HG02763 (cell line): ENCODE data around the gene NWD2.

Experiments used
- ATAC-seq: cut with Tn5 transposase; IDR thresholded peaks from one replicate; pipeline ENCODE4 v1.9.1; 2021; ENCODE audit warnings: mild to moderate bottlenecking, moderate library complexity; ENCODE audit not compliant: unreplicated experiment

Gene NWD2

DNA sequence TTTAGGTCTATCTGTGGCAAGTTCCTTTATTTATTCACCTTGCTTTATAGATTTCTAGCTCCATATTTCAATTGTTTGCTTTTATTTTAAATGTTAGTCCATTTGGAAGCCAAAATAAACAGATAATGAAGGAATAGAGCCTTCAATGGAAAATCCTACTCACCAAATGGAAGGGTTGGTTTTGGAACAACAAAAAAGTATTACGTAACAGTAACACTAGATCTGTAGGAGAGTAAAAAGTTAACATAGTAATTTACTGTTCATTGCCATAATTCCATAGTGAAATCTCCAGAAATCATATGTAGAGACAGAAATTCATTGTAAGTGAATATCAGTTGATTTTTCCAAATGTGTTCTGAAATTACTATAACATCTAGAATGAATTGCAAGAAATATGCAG lies 34.6 kb downstream of the NWD2 start:
- no peak for ATAC-seq

DNA sequence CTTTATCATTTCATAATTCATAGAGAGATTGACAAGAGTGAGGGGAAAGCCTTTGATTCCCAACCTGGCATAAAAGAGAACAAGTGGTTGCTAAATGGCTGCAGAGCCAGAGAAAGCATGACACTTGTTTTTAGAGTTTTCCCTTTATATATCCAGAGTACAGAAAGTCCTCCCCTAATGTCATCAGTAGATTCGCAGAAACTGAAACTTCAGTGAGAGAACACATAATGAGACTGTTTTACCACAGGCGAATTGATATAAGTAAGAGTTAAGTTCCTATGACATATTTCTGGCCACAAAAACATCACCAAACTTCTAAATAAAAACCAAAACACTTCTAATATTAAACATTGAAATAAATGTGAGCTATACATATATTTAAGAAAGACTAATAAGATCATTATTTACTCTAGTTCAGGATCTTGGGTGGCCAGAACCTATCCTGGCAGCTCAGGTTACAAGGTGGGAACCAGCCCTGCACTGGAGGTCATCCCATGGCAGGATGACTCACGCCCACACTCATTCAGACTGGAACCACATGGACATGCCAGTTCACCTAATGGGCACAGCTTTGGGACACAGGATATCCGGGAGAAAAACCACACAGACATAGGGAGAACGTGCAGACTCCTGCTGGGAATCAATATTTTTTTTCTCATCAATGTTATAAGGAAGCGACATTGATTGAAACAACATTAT lies 35.5 kb downstream of the NWD2 start:
- no peak for ATAC-seq

DNA sequence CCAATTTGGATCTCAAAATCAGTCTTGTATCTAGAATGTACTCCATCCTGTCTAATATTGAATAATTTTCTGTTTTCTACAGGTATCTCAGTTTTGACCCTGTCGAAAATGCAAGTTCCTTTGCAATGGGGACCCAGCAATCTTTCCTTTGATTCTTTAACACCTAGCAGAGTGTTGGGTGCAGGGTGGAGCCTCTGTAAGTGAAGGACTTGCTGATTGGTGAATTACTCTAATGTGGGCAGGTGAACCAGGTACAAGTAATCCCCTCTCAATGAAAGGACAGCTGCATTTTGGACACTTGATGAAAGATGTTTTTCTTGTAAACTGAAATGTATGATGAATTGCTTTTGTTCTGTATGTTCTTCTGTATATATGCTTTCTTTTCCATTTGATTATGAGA lies 54.9 kb downstream of the NWD2 start:
- no peak for ATAC-seq

DNA sequence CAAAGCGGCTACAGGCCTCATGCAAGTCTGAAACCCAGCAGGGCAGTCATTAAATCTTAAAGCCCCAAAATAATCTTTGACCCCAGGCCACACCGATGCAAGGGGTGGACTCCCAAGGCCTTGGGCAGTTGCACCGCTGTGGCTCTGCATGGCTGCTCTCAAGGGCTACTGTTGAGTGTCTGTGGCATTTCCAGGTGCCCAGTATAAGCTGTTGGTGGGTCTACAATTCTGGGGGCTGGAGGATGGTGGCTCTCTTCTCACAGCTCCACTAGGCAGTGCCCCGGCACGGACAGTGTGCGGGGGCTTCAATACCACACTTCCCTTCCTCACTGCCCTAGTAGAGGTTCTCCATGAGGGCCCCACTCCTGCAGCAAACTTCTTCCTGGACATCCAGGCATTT lies 60.1 kb downstream of the NWD2 start:
- ATAC-seq: no peak

DNA sequence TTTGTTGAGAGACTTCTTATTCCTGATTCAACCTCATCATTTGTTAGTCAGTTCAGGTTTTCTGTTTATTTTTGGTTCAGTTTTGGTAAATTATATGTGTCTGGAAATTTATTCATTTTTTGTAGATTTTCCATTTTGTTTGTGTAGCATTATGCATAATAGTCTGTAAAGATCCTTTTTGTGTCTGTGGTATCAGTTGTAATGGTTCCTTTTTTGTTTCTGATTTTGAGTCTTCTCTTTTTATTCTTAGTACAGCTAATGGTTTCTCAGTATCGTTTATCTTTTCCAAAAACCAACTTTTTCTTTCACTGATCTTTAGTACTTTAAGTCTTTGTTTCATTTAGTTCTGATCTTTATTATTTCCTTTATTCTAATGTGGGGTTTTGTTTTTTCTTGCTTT lies 61.4 kb downstream of the NWD2 start:
- no peak for ATAC-seq

DNA sequence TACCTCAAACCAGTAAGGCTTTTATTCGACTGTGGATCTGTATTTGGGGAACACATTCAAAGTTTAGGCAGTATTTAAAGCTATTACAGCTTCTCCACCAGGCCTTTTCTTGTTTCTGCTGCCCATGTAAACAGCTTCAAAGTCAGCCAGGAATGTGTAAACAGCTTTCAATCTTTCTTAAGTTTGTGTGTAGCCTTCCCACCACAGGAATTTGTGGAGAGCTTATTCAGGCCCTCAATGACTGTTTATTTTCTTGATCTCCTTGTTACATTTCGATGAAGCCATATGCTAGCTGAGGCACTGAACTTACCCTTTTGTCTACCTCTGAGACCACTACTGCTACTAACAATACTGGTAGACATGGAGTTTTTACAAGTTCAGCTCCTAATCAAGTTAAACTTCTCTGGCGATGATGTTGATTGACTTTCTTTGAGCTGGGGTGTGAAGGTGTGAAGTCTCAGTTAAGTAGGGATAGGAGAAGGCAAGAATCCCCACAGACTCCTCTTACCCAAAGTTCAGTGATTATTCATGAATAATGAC lies 72.6 kb downstream of the NWD2 start:
- ATAC-seq: no peak

DNA sequence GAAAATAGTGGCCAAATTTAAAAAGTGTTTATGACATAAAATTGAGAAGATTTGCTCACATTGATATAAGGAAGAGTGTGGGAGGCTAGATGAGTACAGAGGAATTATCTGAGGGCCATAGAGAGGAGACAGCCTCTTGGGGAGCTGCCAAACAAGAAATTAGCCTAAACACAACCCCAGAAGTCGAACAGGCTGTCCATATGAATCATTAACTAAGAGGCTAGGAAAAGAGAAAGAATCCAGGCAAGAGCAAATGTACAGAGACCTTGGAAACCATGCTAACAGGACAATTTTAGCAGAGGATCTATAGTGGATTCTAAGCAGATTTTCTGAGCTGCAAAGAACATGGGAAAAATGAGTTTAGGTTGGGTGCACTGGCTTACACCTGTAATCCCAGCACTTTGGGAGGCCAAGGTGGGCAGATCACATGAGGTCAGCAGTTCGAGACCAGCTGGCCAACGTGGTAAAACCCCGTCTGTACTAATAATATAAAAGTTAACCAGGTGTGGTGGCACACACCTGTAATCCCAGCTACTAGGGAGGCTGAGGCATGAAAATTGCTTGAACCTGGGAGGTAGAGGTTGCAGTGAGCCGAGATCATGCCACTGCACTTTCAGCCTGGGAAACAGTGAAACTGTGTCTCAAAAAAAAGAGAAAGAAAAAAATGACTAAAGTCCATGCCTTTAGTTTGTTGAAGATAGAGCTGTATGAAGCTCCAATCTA lies 76.1 kb downstream of the NWD2 start:
- no peak for ATAC-seq

DNA sequence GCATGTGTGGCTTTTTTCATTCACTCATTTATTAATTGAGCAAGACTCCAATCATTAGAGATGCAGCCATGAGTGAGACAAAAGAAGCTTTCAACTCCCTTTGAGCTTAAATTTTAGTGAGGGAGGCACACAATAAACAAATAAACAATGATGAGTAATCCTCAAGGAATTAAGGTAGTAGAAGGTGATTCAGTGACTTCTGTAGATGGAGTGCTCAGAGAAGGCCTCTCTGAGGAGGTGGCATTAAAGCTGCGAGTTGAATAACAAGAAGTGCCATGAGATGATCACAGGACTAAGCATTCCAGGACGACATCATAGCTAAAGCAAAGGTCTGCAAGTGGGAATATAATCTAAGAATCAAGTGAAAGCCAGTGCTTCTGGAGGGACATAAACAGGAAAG lies 77.6 kb downstream of the NWD2 start:
- no peak for ATAC-seq

DNA sequence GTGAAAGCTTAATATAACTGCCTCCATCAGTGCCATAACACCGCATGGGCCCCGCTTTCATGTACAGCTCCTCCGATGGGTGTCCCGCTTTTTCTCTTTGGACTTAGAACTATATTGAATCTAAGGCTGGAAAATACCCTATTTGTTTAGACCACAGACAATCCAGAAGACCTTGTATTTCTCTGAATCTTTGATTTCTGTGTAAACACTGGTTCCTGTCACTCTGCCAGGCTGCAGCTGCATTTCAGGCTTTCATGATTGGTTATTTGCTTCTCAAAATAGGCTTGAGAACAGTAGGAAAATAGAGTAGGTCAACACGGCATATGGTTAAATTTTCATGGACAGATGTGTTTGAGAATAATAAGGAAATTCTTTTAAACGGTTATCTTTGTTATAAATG lies 80.0 kb downstream of the NWD2 start:
- no peak for ATAC-seq

DNA sequence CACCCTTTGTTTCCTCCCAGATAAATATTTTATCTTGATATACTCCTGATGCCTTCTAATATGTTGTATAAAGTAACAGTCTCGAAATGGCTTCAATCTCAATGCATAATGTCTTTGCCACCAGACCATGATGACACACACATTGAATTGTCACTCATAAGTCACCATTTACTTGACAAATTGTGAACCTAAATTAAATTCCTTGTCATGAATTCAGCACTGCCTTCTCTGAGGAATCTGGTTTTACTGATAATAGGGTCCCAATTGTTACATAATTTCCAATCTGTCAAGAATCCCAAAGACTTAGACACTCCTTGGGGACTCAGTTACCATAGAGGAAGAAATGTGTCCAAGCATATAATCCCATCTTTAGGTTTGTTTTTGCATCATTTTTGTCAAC lies 82.3 kb downstream of the NWD2 start:
- no peak for ATAC-seq

DNA sequence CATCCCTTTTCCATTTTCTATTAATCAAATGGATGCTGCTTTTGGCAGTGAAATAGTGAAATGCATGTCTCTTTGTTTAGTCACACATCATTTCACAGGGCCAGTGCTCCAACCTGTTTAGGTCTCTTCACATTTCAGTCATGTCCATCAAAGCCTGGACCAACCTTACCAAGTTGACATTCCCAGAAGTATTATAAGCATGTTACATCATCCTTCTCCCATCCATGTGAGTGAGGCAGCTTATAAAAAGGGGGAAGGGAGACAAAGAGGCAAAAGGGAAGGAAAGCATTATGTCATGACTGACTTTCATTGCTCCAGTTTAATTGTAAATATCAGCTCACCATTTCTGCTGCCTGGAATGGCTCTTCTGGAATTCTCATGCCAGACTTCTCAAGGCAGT lies 94.4 kb downstream of the NWD2 start:
- no peak for ATAC-seq

DNA sequence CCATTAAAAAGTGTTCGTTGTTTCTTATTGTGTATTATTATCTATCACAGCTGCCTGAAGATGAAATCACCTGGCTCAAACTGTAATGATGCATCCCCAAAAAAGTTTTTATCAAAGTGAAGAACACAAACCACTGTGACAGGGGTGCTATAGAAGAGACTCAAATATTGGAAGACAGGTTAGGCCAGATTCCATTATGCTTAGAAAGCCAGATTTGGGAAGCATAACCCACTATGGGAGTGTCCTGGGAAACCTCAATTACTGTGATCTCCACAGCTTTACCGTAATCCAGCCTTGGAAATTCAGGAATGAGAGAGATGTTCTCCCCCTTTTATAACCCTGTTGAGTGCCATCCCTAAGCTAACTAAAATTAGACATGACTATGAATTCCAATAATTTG lies 114.2 kb downstream of the NWD2 start:
- no peak for ATAC-seq

DNA sequence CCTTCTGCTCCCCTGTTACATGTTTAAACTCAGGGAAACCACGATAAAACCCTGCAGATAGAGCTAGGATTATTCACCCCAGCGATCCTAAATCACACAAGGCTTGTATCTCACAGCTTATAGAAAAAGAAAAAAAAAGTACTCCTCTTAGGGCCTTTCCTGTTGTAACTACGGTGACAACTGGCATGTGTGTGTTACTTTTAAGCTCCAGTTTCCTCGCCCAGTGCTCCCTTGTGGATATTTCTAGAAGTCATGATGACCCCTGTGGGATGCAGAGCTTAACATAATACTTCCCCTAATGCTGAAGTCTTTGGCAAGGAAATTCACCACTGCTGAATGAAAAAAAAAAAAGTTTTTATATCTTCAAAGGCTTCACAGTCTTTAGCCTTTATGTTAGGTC lies 114.7 kb downstream of the NWD2 start:
- ATAC-seq: no peak

DNA sequence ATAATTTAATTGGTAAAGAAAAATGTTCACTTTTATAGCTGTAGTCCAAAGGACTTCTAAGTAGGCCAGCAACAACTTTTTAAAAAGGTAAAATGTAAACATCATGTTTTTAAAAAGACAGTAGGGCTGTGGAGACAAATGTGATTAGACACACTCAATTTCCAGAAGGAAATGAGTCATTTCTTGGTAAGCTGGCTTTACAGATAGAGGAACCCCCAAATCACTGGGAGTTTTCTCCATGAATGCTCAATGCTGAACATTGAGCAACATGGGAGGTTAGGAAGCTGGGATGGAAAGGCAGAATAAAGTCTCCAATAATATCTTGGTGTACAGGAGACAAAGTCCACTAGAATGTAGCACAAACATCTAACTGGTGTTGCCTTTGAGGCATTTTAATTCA lies 121.3 kb downstream of the NWD2 start:
- ATAC-seq: no peak

DNA sequence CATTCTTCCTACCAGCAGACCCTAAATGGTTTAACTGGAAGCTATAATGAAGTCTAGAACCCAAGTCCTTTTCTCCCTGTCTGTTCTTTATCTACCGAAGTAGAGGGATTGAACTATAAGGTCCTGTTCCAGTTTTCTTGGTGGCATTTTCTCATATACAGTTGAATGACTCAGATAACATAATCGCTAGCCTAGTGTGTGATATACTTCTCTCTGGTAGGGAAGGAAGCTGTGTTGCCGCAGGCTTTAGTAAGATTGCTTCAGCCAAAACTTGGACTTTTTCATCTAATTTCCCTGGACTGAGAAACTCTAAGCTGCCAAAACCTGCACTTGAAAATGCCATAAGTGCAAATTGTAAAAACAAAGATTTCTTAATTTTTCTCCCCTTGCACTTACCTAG lies 123.4 kb downstream of the NWD2 start:
- no peak for ATAC-seq

DNA sequence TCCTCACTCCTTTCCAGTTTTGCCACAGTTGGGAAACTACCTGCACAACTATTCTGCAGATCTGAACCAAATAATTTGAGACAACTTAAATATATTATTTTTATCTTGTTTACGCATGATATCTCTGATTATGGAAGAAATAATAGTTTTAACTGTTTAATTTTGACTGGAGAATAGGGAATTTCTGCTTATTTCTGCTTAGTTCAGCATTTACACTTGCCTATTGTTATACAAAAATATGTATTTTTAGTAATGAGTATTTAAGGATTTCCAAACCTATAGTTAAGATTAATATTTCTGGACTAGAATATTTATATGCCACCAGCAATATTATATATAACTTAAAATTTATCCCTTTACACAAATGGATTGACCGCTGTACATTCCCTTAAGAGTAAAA lies 125.5 kb downstream of the NWD2 start:
- no peak for ATAC-seq

DNA sequence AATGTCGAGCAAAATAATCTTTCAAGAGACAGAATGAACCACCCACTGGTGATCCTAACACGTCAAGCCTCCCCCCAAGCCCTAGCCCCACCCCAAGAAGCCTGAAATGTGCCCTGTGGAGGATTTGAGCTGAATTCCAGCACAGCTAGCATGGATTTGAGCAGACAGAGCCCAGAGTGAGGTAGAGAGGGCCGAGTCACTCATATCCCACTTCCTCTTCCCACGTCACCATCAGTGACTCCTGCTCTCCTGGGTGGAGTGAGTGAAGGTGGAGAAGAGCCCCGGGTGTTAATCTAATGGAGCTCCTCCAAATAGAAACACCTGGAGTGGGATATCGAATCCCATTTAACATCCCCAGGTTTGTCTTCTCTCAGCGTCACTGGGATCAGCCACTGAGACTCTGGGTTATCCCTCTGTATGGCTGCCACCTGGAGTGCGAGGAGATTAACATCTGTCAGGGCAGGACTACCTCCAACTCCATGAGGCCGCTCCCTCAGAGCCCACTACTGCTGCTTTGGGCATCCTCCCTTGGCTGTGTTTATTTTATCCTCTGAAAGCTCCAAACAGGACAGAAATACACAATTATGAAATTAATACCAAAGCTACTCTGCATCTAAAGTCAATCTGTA lies 136.6 kb downstream of the NWD2 start:
- ATAC-seq: no peak

DNA sequence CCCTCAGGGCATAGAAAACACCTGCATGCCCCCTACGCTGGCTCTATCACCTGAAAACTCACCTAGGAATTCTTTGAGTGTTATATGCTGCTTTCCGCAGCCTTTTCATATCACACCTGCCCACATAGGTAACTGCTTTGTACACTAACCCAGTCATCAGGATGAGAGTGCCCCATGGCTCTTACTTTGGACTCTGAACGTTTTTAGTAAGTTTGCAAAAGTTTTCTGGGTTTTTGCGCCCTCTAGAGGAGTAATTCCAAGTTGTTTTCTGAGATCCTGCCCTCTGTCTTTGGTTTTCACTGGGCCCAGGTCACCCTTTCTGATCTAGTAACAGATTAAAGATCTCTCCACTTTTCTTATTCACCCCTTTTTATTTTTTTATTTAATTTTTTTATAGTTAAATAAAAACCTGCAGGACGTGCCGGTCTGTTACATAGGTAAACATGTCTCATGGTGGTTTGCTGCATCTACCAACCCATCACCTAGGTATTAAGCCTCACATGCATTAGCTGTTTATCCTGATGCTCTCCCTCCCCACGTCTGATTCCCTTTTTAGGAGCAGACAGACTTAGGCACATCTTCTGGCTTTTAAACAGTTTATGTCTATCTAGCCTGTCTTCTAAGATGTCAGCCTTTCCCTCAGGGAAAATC lies 139.2 kb downstream of the NWD2 start:
- peak; percentile 63 for ATAC-seq

DNA sequence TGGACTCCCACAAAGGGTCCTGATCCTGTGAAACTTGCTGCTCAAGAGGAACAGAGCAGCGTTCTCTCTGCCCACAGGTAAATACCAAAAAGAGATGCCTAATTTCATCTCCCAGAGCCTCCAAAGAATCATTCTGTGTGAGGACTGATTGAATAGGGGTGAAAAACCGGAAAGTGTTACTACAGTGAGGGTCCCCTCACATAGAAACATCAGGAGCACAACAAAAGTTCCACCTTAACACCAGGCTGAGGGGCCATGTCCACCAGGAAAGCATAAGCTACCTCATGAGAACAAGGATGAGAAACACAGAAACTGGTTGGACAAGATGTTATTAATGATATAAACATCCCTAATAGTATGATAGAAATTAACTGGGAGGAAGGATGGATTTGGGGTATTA lies 140.9 kb downstream of the NWD2 start:
- ATAC-seq: no peak

DNA sequence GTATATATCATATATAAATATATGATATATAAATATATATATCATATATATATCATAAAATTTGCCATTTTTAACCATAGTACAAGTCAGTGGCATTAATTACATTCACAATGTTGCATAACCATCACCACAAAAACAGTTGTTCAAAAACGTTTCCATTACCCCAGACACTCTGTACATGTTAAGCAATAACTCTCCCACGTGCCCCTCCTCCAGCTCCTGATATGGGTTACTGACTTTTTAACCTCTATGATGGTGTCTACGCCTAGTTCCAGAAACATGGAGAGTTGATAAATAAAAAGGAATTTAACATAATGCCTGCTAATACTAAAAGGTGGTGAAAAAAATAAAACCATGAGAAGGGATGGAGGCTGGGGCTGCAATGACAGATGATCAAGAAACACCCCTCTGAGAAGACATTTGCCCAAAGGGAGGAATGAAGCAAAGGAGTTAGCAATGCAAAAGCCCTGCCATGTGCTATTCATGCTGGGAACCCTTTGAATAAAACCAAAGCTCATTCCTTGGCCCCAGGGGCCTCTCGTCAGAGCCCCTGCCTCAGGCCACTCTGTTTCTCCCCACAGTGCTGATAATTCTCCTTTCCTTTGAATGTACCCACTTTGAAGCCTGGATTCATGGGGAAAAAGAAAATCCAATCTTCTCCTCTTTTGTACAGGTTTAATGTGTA lies 144.3 kb downstream of the NWD2 start:
- ATAC-seq: no peak

DNA sequence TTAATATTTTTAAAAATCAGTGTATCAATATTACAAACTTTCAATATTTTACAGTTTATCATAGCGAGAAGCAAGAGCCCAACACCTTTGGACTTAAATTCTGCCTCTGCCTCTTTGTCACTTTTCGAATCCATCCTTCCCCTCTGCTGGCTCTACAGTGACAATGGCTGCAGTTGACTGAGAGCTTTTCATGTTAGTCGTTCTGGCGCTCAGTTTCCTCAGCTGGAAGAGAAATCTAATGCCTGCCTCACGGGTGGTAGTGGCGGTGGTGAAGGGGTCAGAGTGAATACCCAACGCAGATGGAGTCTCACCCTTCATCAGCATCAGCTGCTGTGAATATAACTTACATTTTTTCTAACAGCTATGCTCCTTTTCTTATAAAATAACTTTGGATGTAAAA lies 144.8 kb downstream of the NWD2 start:
- no peak for ATAC-seq
